ENCODE data around the gene PRPH. TPM values are rescaled to one million over a fixed set of nuclear protein-coding genes. Genes with fewer than 3 reads are reported as not detected.

The PRPH gene
- total and polyA plus RNA-seq, 2 donors: 0.28 to 1.6 TPM

- peaks cover 0 to 19% of the 10 kb centered on the region in 2 donors for H3K9me3 ChIP-seq (ENCODE audit: control insufficient read depth in 2 of 2, insufficient read depth in 1 of 2, low read length in 1 of 2)
- H3K4me3 ChIP-seq (ENCODE audit: low read length in 2 of 2): peak overlapping the region in 1 of 2 donors; percentile 19
- 21% methylated on average over 54 of the region's 54 CpGs for WGBS
- peaks cover 8 to 14% of the 10 kb centered on the region in 2 donors for H3K4me1 ChIP-seq (ENCODE audit: control insufficient read depth in 2 of 2, insufficient read depth in 2 of 2, low read length in 2 of 2)
- peak in 8 of 9 donors; percentile 21 to 69 (median 45) for DNase-seq (ENCODE audit: low read depth in 6 of 9, low spot score in 9 of 9)
- peaks cover 55 to 87% of the 10 kb centered on the region in 2 donors for H3K27me3 ChIP-seq (ENCODE audit: control insufficient read depth in 2 of 2, insufficient read depth in 1 of 2, low read length in 1 of 2)
- H3K27ac ChIP-seq (ENCODE audit: low read depth in 1 of 2, low read length in 1 of 2): no peak overlapping the region
- H3K36me3 ChIP-seq (ENCODE audit: control insufficient read depth in 2 of 2, insufficient read depth in 2 of 2, low read length in 1 of 2): no peaks in the 10 kb centered on the region
Observed at GRCh38 chr12:49296034-49296835, 1.3 kb downstream of the PRPH start.

GRCh38 chr12:49296836-49297694 lies 2.1 kb downstream of the PRPH start:
- Histone ChIP-seq H3K36me3 (ENCODE audit: control insufficient read depth in 2 of 2, insufficient read depth in 2 of 2, low read length in 1 of 2) (no peaks in the 10 kb centered on the region), H3K9me3 (ENCODE audit: control insufficient read depth in 2 of 2, insufficient read depth in 1 of 2, low read length in 1 of 2) (peaks cover 0 to 19% of the 10 kb centered on the region in 2 donors), H3K4me1 (ENCODE audit: control insufficient read depth in 2 of 2, insufficient read depth in 2 of 2, low read length in 2 of 2) (peaks cover 8 to 19% of the 10 kb centered on the region in 2 donors), H3K27ac (ENCODE audit: low read depth in 1 of 2, low read length in 1 of 2) (no peak overlapping the region), H3K27me3 (ENCODE audit: control insufficient read depth in 2 of 2, insufficient read depth in 1 of 2, low read length in 1 of 2) (peaks cover 55 to 83% of the 10 kb centered on the region in 2 donors), H3K4me3 (ENCODE audit: low read length in 2 of 2) (peak overlapping the region in 1 of 2 donors; percentile 35)
- peak in 1 of 9 donors; percentile 16 for DNase-seq (ENCODE audit: low read depth in 6 of 9, low spot score in 9 of 9)
- 4% methylated on average over 77 of the region's 77 CpGs for WGBS

- H3K27me3 ChIP-seq (ENCODE audit: control insufficient read depth in 2 of 2, insufficient read depth in 1 of 2, low read length in 1 of 2): peaks cover 53 to 81% of the 10 kb centered on the region in 2 donors
Observed at GRCh38 chr12:49297695-49298060, 2.7 kb downstream of the PRPH start.

GRCh38 chr12:49298160-49298559 lies 3.2 kb downstream of the PRPH start:
- no peaks in the 10 kb centered on the region for H3K36me3 ChIP-seq (ENCODE audit: control insufficient read depth in 2 of 2, insufficient read depth in 2 of 2, low read length in 1 of 2)
- no peak overlapping the region for H3K4me3 ChIP-seq (ENCODE audit: low read length in 2 of 2)
- no peak overlapping the region for H3K27ac ChIP-seq (ENCODE audit: low read depth in 1 of 2, low read length in 1 of 2)
- peaks cover 49 to 80% of the 10 kb centered on the region in 2 donors for H3K27me3 ChIP-seq (ENCODE audit: control insufficient read depth in 2 of 2, insufficient read depth in 1 of 2, low read length in 1 of 2)
- WGBS: 52% methylated on average over 6 of the region's 6 CpGs
- H3K4me1 ChIP-seq (ENCODE audit: control insufficient read depth in 2 of 2, insufficient read depth in 2 of 2, low read length in 2 of 2): peaks cover 8 to 19% of the 10 kb centered on the region in 2 donors
- DNase-seq (ENCODE audit: low read depth in 6 of 9, low spot score in 9 of 9): no peak
- H3K9me3 ChIP-seq (ENCODE audit: control insufficient read depth in 2 of 2, insufficient read depth in 1 of 2, low read length in 1 of 2): peaks cover 0 to 19% of the 10 kb centered on the region in 2 donors

More at GRCh38 chr12:49297695-49298060, 2.7 kb downstream of the PRPH start:
- Histone ChIP-seq H3K36me3 (ENCODE audit: control insufficient read depth in 2 of 2, insufficient read depth in 2 of 2, low read length in 1 of 2) (no peaks in the 10 kb centered on the region), H3K4me1 (ENCODE audit: control insufficient read depth in 2 of 2, insufficient read depth in 2 of 2, low read length in 2 of 2) (peaks cover 8 to 19% of the 10 kb centered on the region in 2 donors), H3K9me3 (ENCODE audit: control insufficient read depth in 2 of 2, insufficient read depth in 1 of 2, low read length in 1 of 2) (peaks cover 0 to 19% of the 10 kb centered on the region in 2 donors), H3K27ac (ENCODE audit: low read depth in 1 of 2, low read length in 1 of 2) (no peak overlapping the region), H3K4me3 (ENCODE audit: low read length in 2 of 2) (peak overlapping the region in 1 of 2 donors; percentile 35)
- no peak for DNase-seq (ENCODE audit: low read depth in 6 of 9, low spot score in 9 of 9)
- 27% methylated on average over 8 of the region's 8 CpGs for WGBS

- no peaks in the 10 kb centered on the region for H3K36me3 ChIP-seq (ENCODE audit: control insufficient read depth in 2 of 2, insufficient read depth in 2 of 2, low read length in 1 of 2)
- no peak for DNase-seq (ENCODE audit: low read depth in 6 of 9, low spot score in 9 of 9)
Observed at GRCh38 chr12:49301760-49302159, 6.8 kb downstream of the PRPH start.

GRCh38 chr12:49304161-49304560 lies 9.2 kb downstream of the PRPH start:
- no peaks in the 10 kb centered on the region for H3K9me3 ChIP-seq (ENCODE audit: control insufficient read depth in 2 of 2, insufficient read depth in 1 of 2, low read length in 1 of 2)
- H3K36me3 ChIP-seq (ENCODE audit: control insufficient read depth in 2 of 2, insufficient read depth in 2 of 2, low read length in 1 of 2): no peaks in the 10 kb centered on the region
- no peak overlapping the region for H3K27ac ChIP-seq (ENCODE audit: low read depth in 1 of 2, low read length in 1 of 2)
- DNase-seq (ENCODE audit: low read depth in 6 of 9, low spot score in 9 of 9): no peak
- WGBS: 96% methylated on average over 2 of the region's 2 CpGs
- peaks cover 0 to 5% of the 10 kb centered on the region in 2 donors for H3K4me1 ChIP-seq (ENCODE audit: control insufficient read depth in 2 of 2, insufficient read depth in 2 of 2, low read length in 2 of 2)
- H3K4me3 ChIP-seq (ENCODE audit: low read length in 2 of 2): no peak overlapping the region
- H3K27me3 ChIP-seq (ENCODE audit: control insufficient read depth in 2 of 2, insufficient read depth in 1 of 2, low read length in 1 of 2): peaks cover 0 to 43% of the 10 kb centered on the region in 2 donors

More at GRCh38 chr12:49301760-49302159, 6.8 kb downstream of the PRPH start:
- H3K4me1 ChIP-seq (ENCODE audit: control insufficient read depth in 2 of 2, insufficient read depth in 2 of 2, low read length in 2 of 2): peaks cover 5 to 13% of the 10 kb centered on the region in 2 donors
- 78% methylated on average over 4 of the region's 4 CpGs for WGBS
- H3K4me3 ChIP-seq (ENCODE audit: low read length in 2 of 2): no peak overlapping the region
- peaks cover 15 to 60% of the 10 kb centered on the region in 2 donors for H3K27me3 ChIP-seq (ENCODE audit: control insufficient read depth in 2 of 2, insufficient read depth in 1 of 2, low read length in 1 of 2)
- H3K9me3 ChIP-seq (ENCODE audit: control insufficient read depth in 2 of 2, insufficient read depth in 1 of 2, low read length in 1 of 2): no peaks in the 10 kb centered on the region
- no peak overlapping the region for H3K27ac ChIP-seq (ENCODE audit: low read depth in 1 of 2, low read length in 1 of 2)

GRCh38 chr12:49305762-49306510 lies 11.0 kb downstream of the PRPH start:
- H3K9me3 ChIP-seq (ENCODE audit: control insufficient read depth in 2 of 2, insufficient read depth in 1 of 2, low read length in 1 of 2): no peaks in the 10 kb centered on the region
- no peak overlapping the region for H3K4me3 ChIP-seq (ENCODE audit: low read length in 2 of 2)
- no peak overlapping the region for H3K27ac ChIP-seq (ENCODE audit: low read depth in 1 of 2, low read length in 1 of 2)
- peaks cover 0 to 44% of the 10 kb centered on the region in 2 donors for H3K27me3 ChIP-seq (ENCODE audit: control insufficient read depth in 2 of 2, insufficient read depth in 1 of 2, low read length in 1 of 2)
- DNase-seq (ENCODE audit: low read depth in 6 of 9, low spot score in 9 of 9): no peak
- peaks cover 0 to 5% of the 10 kb centered on the region in 2 donors for H3K4me1 ChIP-seq (ENCODE audit: control insufficient read depth in 2 of 2, insufficient read depth in 2 of 2, low read length in 2 of 2)
- 87% methylated on average over 6 of the region's 6 CpGs for WGBS
- H3K36me3 ChIP-seq (ENCODE audit: control insufficient read depth in 2 of 2, insufficient read depth in 2 of 2, low read length in 1 of 2): no peaks in the 10 kb centered on the region

GRCh38 chr12:49309386-49309785 lies 14.4 kb downstream of the PRPH start:
- no peak for DNase-seq (ENCODE audit: low read depth in 6 of 9, low spot score in 9 of 9)
- Histone ChIP-seq H3K27me3 (ENCODE audit: control insufficient read depth in 2 of 2, insufficient read depth in 1 of 2, low read length in 1 of 2) (peaks cover 0 to 26% of the 10 kb centered on the region in 2 donors), H3K27ac (ENCODE audit: low read depth in 1 of 2, low read length in 1 of 2) (no peak overlapping the region), H3K4me1 (ENCODE audit: control insufficient read depth in 2 of 2, insufficient read depth in 2 of 2, low read length in 2 of 2) (no peaks in the 10 kb centered on the region), H3K36me3 (ENCODE audit: control insufficient read depth in 2 of 2, insufficient read depth in 2 of 2, low read length in 1 of 2) (no peaks in the 10 kb centered on the region), H3K9me3 (ENCODE audit: control insufficient read depth in 2 of 2, insufficient read depth in 1 of 2, low read length in 1 of 2) (no peaks in the 10 kb centered on the region), H3K4me3 (ENCODE audit: low read length in 2 of 2) (no peak overlapping the region)
- 96% methylated on average over 7 of the region's 7 CpGs for WGBS

Data from thymus (tissue), 11 donors.